ENCODE results near the gene FARP1.

- TF ChIP-seq CTCF (IDR thresholded peaks at IDR 0.05) (no peak), POLR2A (IDR thresholded peaks at IDR 0.05) (no peak)
Measured at GRCh38 chr13:98155475-98156109, 12.7 kb downstream of the FARP1 start.

Data from body of pancreas (tissue), 4 donors.